HG03103 (cell line): Measurements from ENCODE around the gene MYMK.

Source experiments
- ATAC-seq: cut with Tn5 transposase; IDR thresholded peaks from one replicate; pipeline ENCODE4 v1.9.1; 2021; ENCODE audit warnings: low read depth; ENCODE audit not compliant: unreplicated experiment

Gene MYMK

GRCh38 chr9:133536080-133536479, 11.3 kb upstream of the MYMK start:
- ATAC-seq = no peak

- no peak for ATAC-seq
Measured at GRCh38 chr9:133535306-133535877, 10.6 kb upstream of the MYMK start.

GRCh38 chr9:133534346-133535291, 9.9 kb upstream of the MYMK start, which contains the start of gene ADAMTSL2:
ADAMTSL2 (plus strand) TSS chr9:133534704; CDS start chr9:133536713, 2,009 bp downstream.
- ATAC-seq = no peak

- ATAC-seq = no peak
Measured at GRCh38 chr9:133533857-133534256, 9.1 kb upstream of the MYMK start.

GRCh38 chr9:133532937-133533668, 8.3 kb upstream of the MYMK start:
- ATAC-seq = no peak

GRCh38 chr9:133531293-133531692, 6.5 kb upstream of the MYMK start:
- ATAC-seq = no peak

- no peak for ATAC-seq
Measured at GRCh38 chr9:133529874-133530273, 5.1 kb upstream of the MYMK start.

- ATAC-seq = no peak
Measured at GRCh38 chr9:133529457-133529856, 4.7 kb upstream of the MYMK start.

- no peak for ATAC-seq
Measured at GRCh38 chr9:133528876-133529241, 4.1 kb upstream of the MYMK start.

- no peak for ATAC-seq
Measured at GRCh38 chr9:133528001-133528875, 3.5 kb upstream of the MYMK start.

GRCh38 chr9:133527444-133527920, 2.7 kb upstream of the MYMK start:
- no peak for ATAC-seq

GRCh38 chr9:133526721-133527321, 2.1 kb upstream of the MYMK start:
- no peak for ATAC-seq

GRCh38 chr9:133525677-133526076, 918 bp upstream of the MYMK start:
- ATAC-seq = no peak

GRCh38 chr9:133524146-133524545, 613 bp downstream of the MYMK start:
- no peak for ATAC-seq

- ATAC-seq = no peak
Measured at GRCh38 chr9:133523106-133523505, 1.7 kb downstream of the MYMK start.

- ATAC-seq = no peak
Measured at GRCh38 chr9:133522073-133522910, 2.5 kb downstream of the MYMK start.

- no peak for ATAC-seq
Measured at GRCh38 chr9:133521122-133522072, 3.4 kb downstream of the MYMK start.
